Measurements from ENCODE around the gene TK1.

Gene TK1

GRCh38 chr17:78134899-78135385 is 51.9 kb downstream of the TK1 start:
- H3K9me3 ChIP-seq (ENCODE audit: low read length) = no peaks in the 10 kb centered on the region
- H3K4me1 ChIP-seq (ENCODE audit: insufficient read depth, low read length) = no peaks in the 10 kb centered on the region
- H3K4me3 ChIP-seq (ENCODE audit: low read length) = no peak overlapping the region
- H3K36me3 ChIP-seq (ENCODE audit: insufficient read depth, low read length) = no peaks in the 10 kb centered on the region
- peaks cover 36% of the 10 kb centered on the region for H3K27me3 ChIP-seq (ENCODE audit: insufficient read depth, low read length)
- H2AFZ ChIP-seq (ENCODE audit: low read depth, low read length) = no peak overlapping the region

GRCh38 chr17:78133971-78134898 is 52.6 kb downstream of the TK1 start:
- no peaks in the 10 kb centered on the region for H3K9me3 ChIP-seq (ENCODE audit: low read length)
- no peak overlapping the region for H3K4me3 ChIP-seq (ENCODE audit: low read length)
- H3K4me1 ChIP-seq (ENCODE audit: insufficient read depth, low read length) = no peaks in the 10 kb centered on the region
- no peaks in the 10 kb centered on the region for H3K36me3 ChIP-seq (ENCODE audit: insufficient read depth, low read length)
- peaks cover 43% of the 10 kb centered on the region for H3K27me3 ChIP-seq (ENCODE audit: insufficient read depth, low read length)
- no peak overlapping the region for H2AFZ ChIP-seq (ENCODE audit: low read depth, low read length)

GRCh38 chr17:78133179-78133951 is 53.5 kb downstream of the TK1 start:
- Histone ChIP-seq H2AFZ (ENCODE audit: low read depth, low read length) (no peak overlapping the region), H3K4me3 (ENCODE audit: low read length) (no peak overlapping the region), H3K27me3 (ENCODE audit: insufficient read depth, low read length) (peaks cover 43% of the 10 kb centered on the region), H3K4me1 (ENCODE audit: insufficient read depth, low read length) (peaks cover 3% of the 10 kb centered on the region), H3K36me3 (ENCODE audit: insufficient read depth, low read length) (no peaks in the 10 kb centered on the region), H3K9me3 (ENCODE audit: low read length) (no peaks in the 10 kb centered on the region)

- H3K4me3 ChIP-seq (ENCODE audit: low read length) = no peak overlapping the region
- peaks cover 39% of the 10 kb centered on the region for H3K27me3 ChIP-seq (ENCODE audit: insufficient read depth, low read length)
- H3K9me3 ChIP-seq (ENCODE audit: low read length) = no peaks in the 10 kb centered on the region
- H2AFZ ChIP-seq (ENCODE audit: low read depth, low read length) = no peak overlapping the region
- no peaks in the 10 kb centered on the region for H3K36me3 ChIP-seq (ENCODE audit: insufficient read depth, low read length)
- peaks cover 4% of the 10 kb centered on the region for H3K4me1 ChIP-seq (ENCODE audit: insufficient read depth, low read length)
Measured at GRCh38 chr17:78132767-78133178, 54.1 kb downstream of the TK1 start.

- H3K27me3 ChIP-seq (ENCODE audit: insufficient read depth, low read length) = peaks cover 39% of the 10 kb centered on the region
- no peak overlapping the region for H3K4me3 ChIP-seq (ENCODE audit: low read length)
Measured at GRCh38 chr17:78132084-78132676, 54.7 kb downstream of the TK1 start.

GRCh38 chr17:78131172-78132083 is 55.4 kb downstream of the TK1 start:
- H3K36me3 ChIP-seq (ENCODE audit: insufficient read depth, low read length) = no peaks in the 10 kb centered on the region
- H2AFZ ChIP-seq (ENCODE audit: low read depth, low read length) = no peak overlapping the region
- peaks cover 39% of the 10 kb centered on the region for H3K27me3 ChIP-seq (ENCODE audit: insufficient read depth, low read length)
- H3K9me3 ChIP-seq (ENCODE audit: low read length) = no peaks in the 10 kb centered on the region
- H3K4me1 ChIP-seq (ENCODE audit: insufficient read depth, low read length) = peaks cover 11% of the 10 kb centered on the region
- no peak overlapping the region for H3K4me3 ChIP-seq (ENCODE audit: low read length)

More at GRCh38 chr17:78132084-78132676, 54.7 kb downstream of the TK1 start:
- Histone ChIP-seq H3K36me3 (ENCODE audit: insufficient read depth, low read length) (no peaks in the 10 kb centered on the region), H3K4me1 (ENCODE audit: insufficient read depth, low read length) (peaks cover 10% of the 10 kb centered on the region), H2AFZ (ENCODE audit: low read depth, low read length) (no peak overlapping the region), H3K9me3 (ENCODE audit: low read length) (no peaks in the 10 kb centered on the region)

GRCh38 chr17:78130437-78131101 is 56.3 kb downstream of the TK1 start, which contains the start of gene TMC8:
TMC8 (plus strand) TSS chr17:78130771; CDS start chr17:78131589, 818 bp downstream.
- Histone ChIP-seq H3K4me3 (ENCODE audit: low read length) (no peak within 1 kb of the TSS), H3K27me3 (ENCODE audit: insufficient read depth, low read length) (peaks cover 39% of the 10 kb centered on the region), H3K9me3 (ENCODE audit: low read length) (no peaks in the 10 kb centered on the region)

GRCh38 chr17:78130090-78130436 is 56.8 kb downstream of the TK1 start:
- H2AFZ ChIP-seq (ENCODE audit: low read depth, low read length) = no peak overlapping the region
- peaks cover 11% of the 10 kb centered on the region for H3K4me1 ChIP-seq (ENCODE audit: insufficient read depth, low read length)
- no peaks in the 10 kb centered on the region for H3K9me3 ChIP-seq (ENCODE audit: low read length)
- no peak overlapping the region for H3K4me3 ChIP-seq (ENCODE audit: low read length)
- peaks cover 39% of the 10 kb centered on the region for H3K27me3 ChIP-seq (ENCODE audit: insufficient read depth, low read length)
- no peaks in the 10 kb centered on the region for H3K36me3 ChIP-seq (ENCODE audit: insufficient read depth, low read length)

More at GRCh38 chr17:78130437-78131101, 56.3 kb downstream of the TK1 start, which contains the start of gene TMC8:
- no peaks in the 10 kb centered on the region for H3K36me3 ChIP-seq (ENCODE audit: insufficient read depth, low read length)
- H2AFZ ChIP-seq (ENCODE audit: low read depth, low read length) = no peak within 1 kb of the TSS
- H3K4me1 ChIP-seq (ENCODE audit: insufficient read depth, low read length) = peaks cover 11% of the 10 kb centered on the region

- no peak overlapping the region for H2AFZ ChIP-seq (ENCODE audit: low read depth, low read length)
- no peaks in the 10 kb centered on the region for H3K9me3 ChIP-seq (ENCODE audit: low read length)
- H3K36me3 ChIP-seq (ENCODE audit: insufficient read depth, low read length) = no peaks in the 10 kb centered on the region
- H3K4me3 ChIP-seq (ENCODE audit: low read length) = peak overlapping the region; percentile 41
- H3K4me1 ChIP-seq (ENCODE audit: insufficient read depth, low read length) = peaks cover 11% of the 10 kb centered on the region
- peaks cover 39% of the 10 kb centered on the region for H3K27me3 ChIP-seq (ENCODE audit: insufficient read depth, low read length)
Measured at GRCh38 chr17:78129351-78130089, 57.3 kb downstream of the TK1 start.

GRCh38 chr17:78128551-78129350 is 58.1 kb downstream of the TK1 start, which contains the start of gene TMC6:
TMC6 (minus strand) TSS chr17:78128755; CDS start chr17:78126832, 1,923 bp downstream.
- Histone ChIP-seq H3K9me3 (ENCODE audit: low read length) (no peaks in the 10 kb centered on the region), H3K4me1 (ENCODE audit: insufficient read depth, low read length) (peaks cover 11% of the 10 kb centered on the region), H3K36me3 (ENCODE audit: insufficient read depth, low read length) (no peaks in the 10 kb centered on the region), H3K27me3 (ENCODE audit: insufficient read depth, low read length) (peaks cover 35% of the 10 kb centered on the region), H3K4me3 (ENCODE audit: low read length) (peak within 1 kb of the TSS; percentile 41), H2AFZ (ENCODE audit: low read depth, low read length) (no peak within 1 kb of the TSS)

All from neuron (in vitro differentiated cells).